Measurements from ENCODE around the gene ARL16. TPM values are rescaled to one million over a fixed set of nuclear protein-coding genes. Genes with fewer than 3 reads are reported as not detected.

The ARL16 gene
- total RNA-seq, 2 donors from 2014 or later = 24.6 to 25.0 TPM

DNA sequence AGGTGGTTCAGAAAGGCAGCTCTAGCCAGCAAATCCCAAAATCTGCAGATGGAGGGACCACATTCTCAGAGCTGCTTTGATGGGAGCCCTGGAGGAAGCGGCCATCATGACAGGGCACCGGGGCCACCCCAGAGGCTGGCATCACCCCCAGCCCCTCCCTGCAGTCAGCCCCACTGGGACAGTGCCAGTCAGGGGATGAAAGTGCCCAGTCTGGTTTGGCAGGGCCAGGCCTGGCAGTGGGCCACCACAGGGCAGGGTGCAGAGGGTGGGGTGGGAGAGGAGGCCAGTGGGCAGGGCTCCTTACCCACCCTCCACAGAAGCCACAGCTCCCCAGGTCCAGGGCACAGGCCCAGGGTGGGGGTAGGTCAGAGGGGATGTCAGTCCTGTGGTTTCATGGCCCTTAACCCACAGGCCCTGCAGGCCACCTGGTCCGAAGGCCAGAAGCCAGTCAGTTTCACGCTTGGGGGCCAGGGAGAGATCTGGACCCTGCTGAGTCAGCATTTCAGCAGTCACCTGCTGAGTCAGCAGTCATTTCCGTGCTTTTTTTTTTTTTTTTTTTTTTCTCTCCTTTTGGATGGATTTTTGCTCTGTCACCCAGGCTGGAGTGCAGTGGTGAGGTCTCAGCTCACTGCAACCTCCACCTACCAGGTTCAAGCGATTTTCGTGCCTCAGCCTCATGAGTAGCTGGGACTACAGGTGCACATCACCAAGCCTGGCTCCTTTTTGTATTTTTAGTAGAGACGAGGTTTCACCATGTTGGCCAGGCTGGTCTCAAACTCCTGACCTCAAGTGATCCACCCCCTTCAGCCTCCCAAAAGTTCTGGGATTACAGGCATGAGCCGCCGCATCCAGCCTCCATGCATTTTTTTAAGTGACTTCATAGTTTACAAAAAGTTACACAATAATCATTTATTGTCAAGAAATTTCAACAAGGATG is 38.9 kb upstream of the ARL16 start:
- Histone ChIP-seq H3K4me1 (peaks cover 14% of the 10 kb centered on the region), H3K9ac (ENCODE audit: low read depth in 2 of 2, low read length in 2 of 2) (peak overlapping the region in 1 of 2 donors; percentile 63)

DNA sequence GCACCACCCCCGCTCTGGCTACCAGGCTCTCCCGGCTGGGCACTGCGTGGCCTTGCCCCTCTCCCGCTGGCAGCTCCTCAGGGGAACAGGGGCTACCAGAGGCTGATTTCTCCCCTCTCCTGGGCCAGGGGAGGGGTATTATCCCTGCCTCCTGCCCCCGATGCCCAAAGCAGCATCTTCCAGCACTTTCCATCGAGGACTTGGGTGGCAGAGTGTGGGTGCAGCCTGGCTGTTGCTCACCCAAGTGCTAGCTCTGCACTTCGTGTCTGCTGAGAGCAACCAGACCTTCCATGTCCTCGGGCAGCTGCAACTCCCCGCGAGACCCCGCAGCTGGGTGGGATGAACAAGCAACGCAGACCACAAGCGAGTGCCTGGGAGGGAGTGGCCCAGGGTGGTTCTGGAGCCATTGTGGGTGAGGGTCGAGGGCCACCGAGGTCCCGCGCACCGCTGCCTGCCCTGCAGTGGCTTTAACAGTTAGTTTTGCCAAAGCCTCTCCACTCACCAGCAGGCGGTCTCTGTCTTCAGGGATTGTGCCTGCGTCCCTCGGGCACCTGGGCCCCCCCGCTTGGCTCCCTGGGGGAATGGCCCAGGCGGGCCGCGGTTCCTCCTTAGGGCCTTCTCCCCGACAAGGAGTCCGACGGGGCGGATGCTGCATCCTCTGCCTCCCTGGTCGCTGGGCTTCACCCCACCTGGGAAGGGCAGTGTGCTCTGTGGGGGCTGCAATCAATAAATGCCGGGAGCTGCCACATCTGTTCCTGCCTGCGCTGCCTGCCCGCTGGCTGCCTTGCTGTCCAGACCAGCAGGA is 36.9 kb upstream of the ARL16 start:
- Histone ChIP-seq H3K4me1 (peaks cover 14% of the 10 kb centered on the region), H3K9me3 (no peaks in the 10 kb centered on the region), H3K4me3 (no peak overlapping the region), H3K27me3 (no peaks in the 10 kb centered on the region), H3K27ac (no peak overlapping the region), H3K36me3 (no peaks in the 10 kb centered on the region), H3K9ac (ENCODE audit: low read depth in 2 of 2, low read length in 2 of 2) (no peak overlapping the region)
- TF ChIP-seq CTCF (IDR thresholded peaks at IDR 0.05) = no peak
- intact Hi-C loops (cut with DNase I) = no loop called here
- DNase-seq = no peak

More for the DNA sequence above, 38.9 kb upstream of the ARL16 start:
- peak; percentile 94 for DNase-seq
- peak overlapping the region; percentile 53 for H3K27ac ChIP-seq
- intact Hi-C loops (cut with DNase I) = no loop called here
- no peaks in the 10 kb centered on the region for H3K36me3 ChIP-seq
- TF ChIP-seq CTCF (IDR thresholded peaks at IDR 0.05) = no peak
- no peaks in the 10 kb centered on the region for H3K9me3 ChIP-seq
- H3K27me3 ChIP-seq = no peaks in the 10 kb centered on the region
- H3K4me3 ChIP-seq = no peak overlapping the region

- DNase-seq = no peak
- intact Hi-C loops (cut with DNase I) = no loop called here
- H3K9ac ChIP-seq (ENCODE audit: low read depth in 2 of 2, low read length in 2 of 2) = no peak overlapping the region
- no peaks in the 10 kb centered on the region for H3K36me3 ChIP-seq
- peaks cover 14% of the 10 kb centered on the region for H3K4me1 ChIP-seq
- H3K4me3 ChIP-seq = no peak overlapping the region
- no peaks in the 10 kb centered on the region for H3K27me3 ChIP-seq
- H3K9me3 ChIP-seq = no peaks in the 10 kb centered on the region
- no peak for TF ChIP-seq CTCF (IDR thresholded peaks at IDR 0.05)
- H3K27ac ChIP-seq = no peak overlapping the region
These were observed 36.0 kb upstream of the ARL16 start for GRCh38 chr17:81719410-81720266.

GRCh38 chr17:81717766-81718089 is 34.1 kb upstream of the ARL16 start:
- no peak overlapping the region for H3K4me3 ChIP-seq
- H3K4me1 ChIP-seq = peaks cover 20% of the 10 kb centered on the region
- intact Hi-C loops (cut with DNase I) = no loop called here
- no peaks in the 10 kb centered on the region for H3K9me3 ChIP-seq
- no peaks in the 10 kb centered on the region for H3K36me3 ChIP-seq
- H3K9ac ChIP-seq (ENCODE audit: low read depth in 2 of 2, low read length in 2 of 2) = no peak overlapping the region
- no peaks in the 10 kb centered on the region for H3K27me3 ChIP-seq
- TF ChIP-seq CTCF (IDR thresholded peaks at IDR 0.05) = no peak
- DNase-seq = no peak
- no peak overlapping the region for H3K27ac ChIP-seq
